Vagina (tissue), 2 donors: ENCODE measurements around the gene CACUL1. TPM values are rescaled to one million over a fixed set of nuclear protein-coding genes. Genes with fewer than 3 reads are reported as not detected.
"Not testable (repeated sequence)": the region's sequence is repeated elsewhere in the genome, so short reads cannot be mapped to it uniquely, and the experiment has no call there.

ENCODE experiments used
- DNase-seq, 2 donors: peaks; one replicate each; pipeline ENCODE4 v3.0.0-alpha.2; 2017; ENCODE audit errors: extremely low spot score in 2 of 2
- H3K27ac ChIP-seq: fragments of 200-600 bp; sonication (generic); one replicate; pipeline ENCODE4 v1.5.1; 2019
- H3K27me3 ChIP-seq: fragments of 200-600 bp; sonication (generic); one replicate; pipeline ENCODE4 v1.5.1; 2019
- H3K36me3 ChIP-seq, 2 donors: fragments of 200-600 bp; sonication (generic); one replicate each; pipeline ENCODE4 v1.5.1; 2017 to 2019
- H3K4me1 ChIP-seq: fragments of 200-600 bp; sonication (generic); one replicate; pipeline ENCODE4 v1.5.1; 2019
- H3K4me3 ChIP-seq, 2 donors: fragments of 200-600 bp; sonication (generic); 1 replicate in 1 of 2; 2 replicates in 1 of 2; pipeline ENCODE4 v1.5.1; 2016 to 2019
- H3K9me3 ChIP-seq: fragments of 200-600 bp; sonication (generic); one replicate; pipeline ENCODE4 v1.5.1; 2019
- CTCF ChIP-seq, 3 experiments: fragments of 450-650 bp in 2 of 3; fragments of 200-600 bp in 1 of 3; sonication (generic) in 1 of 3; IDR thresholded peaks; one replicate each; pipeline ENCODE4 v1.5.1; 2017 to 2019; ENCODE audit warnings: antibody characterized with exemption in 3 of 3, mild to moderate bottlenecking in 2 of 3, moderate library complexity in 2 of 3
- POLR2A ChIP-seq, 2 donors: fragments of 450-650 bp; IDR thresholded peaks; one replicate each; pipeline ENCODE4 v1.6.1; 2017; ENCODE audit warnings: antibody characterized with exemption in 2 of 2, mild to moderate bottlenecking in 2 of 2, moderate library complexity in 2 of 2
- POLR2AphosphoS5 ChIP-seq, 2 donors: sonication (generic); formaldehyde crosslinking; IDR thresholded peaks; one replicate each; pipeline ENCODE4 v1.9.0; 2017; ENCODE audit warnings: antibody characterized with exemption in 2 of 2, mild to moderate bottlenecking in 2 of 2, low read depth in 1 of 2; ENCODE audit not compliant: insufficient read depth in 1 of 2
- intact Hi-C: fragments of 100-400 bp; cut with DNase I; formaldehyde crosslinking; loops from one replicate; pipeline ENCODE4 v1.15.1; 2023
- total RNA-seq: library from RNA; depleted of rRNA; stranded (reverse); fragments of >200 nt; gene quantifications from one replicate; pipeline ENCODE4 v1.2.3, GENCODE V29; 2016

The CACUL1 gene
- total RNA-seq, 1 donor from 2014 or later: 13.8 TPM

GRCh38 chr10:118666350-118666749, 88.4 kb downstream of the CACUL1 start:
- Histone ChIP-seq H3K36me3 (no peaks in the 10 kb centered on the region), H3K9me3 (no peaks in the 10 kb centered on the region), H3K4me3 (no peak overlapping the region), H3K27me3 (no peaks in the 10 kb centered on the region), H3K4me1 (peaks cover 23% of the 10 kb centered on the region), H3K27ac (no peak overlapping the region)
- no peak for DNase-seq
- intact Hi-C loops: no loop called here
- TF ChIP-seq POLR2AphosphoS5 (IDR thresholded peaks at IDR 0.05; ENCODE audit: insufficient read depth in 1 of 2, low read depth in 1 of 2) (no peak), POLR2A (IDR thresholded peaks at IDR 0.05) (no peak), CTCF (IDR thresholded peaks at IDR 0.05) (no peak)

GRCh38 chr10:118664321-118664720, 90.4 kb downstream of the CACUL1 start:
- Histone ChIP-seq H3K27ac (no peak overlapping the region), H3K9me3 (no peaks in the 10 kb centered on the region), H3K4me1 (peaks cover 10% of the 10 kb centered on the region), H3K36me3 (no peaks in the 10 kb centered on the region), H3K27me3 (no peaks in the 10 kb centered on the region), H3K4me3 (no peak overlapping the region)
- TF ChIP-seq POLR2A (IDR thresholded peaks at IDR 0.05): no peak
- no peak for TF ChIP-seq CTCF (IDR thresholded peaks at IDR 0.05)
- TF ChIP-seq POLR2AphosphoS5 (IDR thresholded peaks at IDR 0.05; ENCODE audit: insufficient read depth in 1 of 2, low read depth in 1 of 2): no peak
- intact Hi-C loops: no loop called here
- DNase-seq: no peak

- H3K4me3 ChIP-seq: no peak overlapping the region
- H3K36me3 ChIP-seq: no peaks in the 10 kb centered on the region
- intact Hi-C loops: no loop called here
- H3K4me1 ChIP-seq: no peaks in the 10 kb centered on the region
- H3K9me3 ChIP-seq: no peaks in the 10 kb centered on the region
- H3K27me3 ChIP-seq: no peaks in the 10 kb centered on the region
- TF ChIP-seq POLR2A (IDR thresholded peaks at IDR 0.05): no peak
- no peak for TF ChIP-seq CTCF (IDR thresholded peaks at IDR 0.05)
- TF ChIP-seq POLR2AphosphoS5 (IDR thresholded peaks at IDR 0.05; ENCODE audit: insufficient read depth in 1 of 2, low read depth in 1 of 2): no peak
- no peak overlapping the region for H3K27ac ChIP-seq
- DNase-seq: no peak
These were observed 91.6 kb downstream of the CACUL1 start for GRCh38 chr10:118663176-118663575.

- DNase-seq: no peak
- H3K9me3 ChIP-seq: no peaks in the 10 kb centered on the region
- no peaks in the 10 kb centered on the region for H3K4me1 ChIP-seq
- H3K27ac ChIP-seq: no peak overlapping the region
- H3K27me3 ChIP-seq: no peaks in the 10 kb centered on the region
- H3K4me3 ChIP-seq: no peak overlapping the region
- intact Hi-C loops: no loop called here
- no peaks in the 10 kb centered on the region for H3K36me3 ChIP-seq
- no peak for TF ChIP-seq CTCF (IDR thresholded peaks at IDR 0.05)
- no peak for TF ChIP-seq POLR2AphosphoS5 (IDR thresholded peaks at IDR 0.05; ENCODE audit: insufficient read depth in 1 of 2, low read depth in 1 of 2)
- no peak for TF ChIP-seq POLR2A (IDR thresholded peaks at IDR 0.05)
These were observed 92.3 kb downstream of the CACUL1 start for GRCh38 chr10:118662228-118663035.

GRCh38 chr10:118658762-118659161, 96.0 kb downstream of the CACUL1 start:
- no peak for DNase-seq
- Histone ChIP-seq H3K4me1 (no peaks in the 10 kb centered on the region), H3K36me3 (no peaks in the 10 kb centered on the region), H3K27ac (no peak overlapping the region), H3K4me3 (no peak overlapping the region), H3K9me3 (no peaks in the 10 kb centered on the region), H3K27me3 (no peaks in the 10 kb centered on the region)
- TF ChIP-seq CTCF (IDR thresholded peaks at IDR 0.05) (no peak), POLR2AphosphoS5 (IDR thresholded peaks at IDR 0.05; ENCODE audit: insufficient read depth in 1 of 2, low read depth in 1 of 2) (no peak), POLR2A (IDR thresholded peaks at IDR 0.05) (no peak)
- intact Hi-C loops: no loop called here

- H3K27ac ChIP-seq, intact Hi-C loops: not testable (repeated sequence)
These were observed 96.6 kb downstream of the CACUL1 start for GRCh38 chr10:118658168-118658567.

GRCh38 chr10:118645294-118645693, 109.5 kb downstream of the CACUL1 start:
- H3K9me3 ChIP-seq, H3K4me1 ChIP-seq, DNase-seq, H3K27me3 ChIP-seq, H3K4me3 ChIP-seq, H3K27ac ChIP-seq, intact Hi-C loops, H3K36me3 ChIP-seq: not testable (repeated sequence)

More at GRCh38 chr10:118658168-118658567, 96.6 kb downstream of the CACUL1 start:
- not testable (repeated sequence) for H3K4me1 ChIP-seq, H3K4me3 ChIP-seq, H3K9me3 ChIP-seq, H3K36me3 ChIP-seq, DNase-seq, H3K27me3 ChIP-seq
